Astrocyte of the cerebellum (primary cell): ENCODE results near the gene RELT.

ENCODE experiments used
- DNase-seq: peaks from one replicate; pipeline ENCODE4 v3.0.0-alpha.2; 2011; ENCODE audit warnings: low read depth
- H3K4me3 ChIP-seq: 2 replicates; pipeline ENCODE4 v1.5.1; 2011; ENCODE audit warnings: mild to moderate bottlenecking, low read depth, low read length, moderate library complexity
- in situ Hi-C: cut with HindIII; loops from 2 replicates; pipeline ENCODE4 v1.10.0; 2017; ENCODE audit warnings: low sequenced_read_pairs
- TF ChIP-seq, protein P1 (sequence below): IDR thresholded peaks from 2 replicates; pipeline ENCODE4 v1.5.1; 2012; ENCODE audit warnings: low read length, low read depth, moderate library complexity, mild to moderate bottlenecking; ENCODE audit errors: missing control alignments

RELT gene

DNA sequence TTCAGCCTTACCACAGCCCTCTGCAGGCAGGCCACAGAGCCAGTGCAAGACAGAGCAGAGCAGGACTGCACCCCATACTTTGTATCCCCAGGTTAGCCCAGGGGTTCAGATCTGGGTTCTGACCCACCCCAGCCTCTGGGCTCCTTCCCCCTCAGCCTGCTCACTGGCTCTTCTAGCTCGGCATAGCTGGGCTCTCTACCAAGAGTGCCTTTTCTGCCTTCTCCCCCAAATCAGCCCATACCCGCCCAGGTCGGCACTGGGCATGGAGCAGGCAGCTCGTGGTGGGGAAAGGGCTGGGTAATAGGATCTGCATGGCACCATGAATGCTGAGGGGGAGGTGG lies 8.3 kb downstream of the RELT start:
- no peak overlapping the region for H3K4me3 ChIP-seq
- no peak for DNase-seq
- in situ Hi-C loops: no loop called here
- TF ChIP-seq, protein P1, sequence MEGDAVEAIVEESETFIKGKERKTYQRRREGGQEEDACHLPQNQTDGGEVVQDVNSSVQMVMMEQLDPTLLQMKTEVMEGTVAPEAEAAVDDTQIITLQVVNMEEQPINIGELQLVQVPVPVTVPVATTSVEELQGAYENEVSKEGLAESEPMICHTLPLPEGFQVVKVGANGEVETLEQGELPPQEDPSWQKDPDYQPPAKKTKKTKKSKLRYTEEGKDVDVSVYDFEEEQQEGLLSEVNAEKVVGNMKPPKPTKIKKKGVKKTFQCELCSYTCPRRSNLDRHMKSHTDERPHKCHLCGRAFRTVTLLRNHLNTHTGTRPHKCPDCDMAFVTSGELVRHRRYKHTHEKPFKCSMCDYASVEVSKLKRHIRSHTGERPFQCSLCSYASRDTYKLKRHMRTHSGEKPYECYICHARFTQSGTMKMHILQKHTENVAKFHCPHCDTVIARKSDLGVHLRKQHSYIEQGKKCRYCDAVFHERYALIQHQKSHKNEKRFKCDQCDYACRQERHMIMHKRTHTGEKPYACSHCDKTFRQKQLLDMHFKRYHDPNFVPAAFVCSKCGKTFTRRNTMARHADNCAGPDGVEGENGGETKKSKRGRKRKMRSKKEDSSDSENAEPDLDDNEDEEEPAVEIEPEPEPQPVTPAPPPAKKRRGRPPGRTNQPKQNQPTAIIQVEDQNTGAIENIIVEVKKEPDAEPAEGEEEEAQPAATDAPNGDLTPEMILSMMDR: no peak

DNA sequence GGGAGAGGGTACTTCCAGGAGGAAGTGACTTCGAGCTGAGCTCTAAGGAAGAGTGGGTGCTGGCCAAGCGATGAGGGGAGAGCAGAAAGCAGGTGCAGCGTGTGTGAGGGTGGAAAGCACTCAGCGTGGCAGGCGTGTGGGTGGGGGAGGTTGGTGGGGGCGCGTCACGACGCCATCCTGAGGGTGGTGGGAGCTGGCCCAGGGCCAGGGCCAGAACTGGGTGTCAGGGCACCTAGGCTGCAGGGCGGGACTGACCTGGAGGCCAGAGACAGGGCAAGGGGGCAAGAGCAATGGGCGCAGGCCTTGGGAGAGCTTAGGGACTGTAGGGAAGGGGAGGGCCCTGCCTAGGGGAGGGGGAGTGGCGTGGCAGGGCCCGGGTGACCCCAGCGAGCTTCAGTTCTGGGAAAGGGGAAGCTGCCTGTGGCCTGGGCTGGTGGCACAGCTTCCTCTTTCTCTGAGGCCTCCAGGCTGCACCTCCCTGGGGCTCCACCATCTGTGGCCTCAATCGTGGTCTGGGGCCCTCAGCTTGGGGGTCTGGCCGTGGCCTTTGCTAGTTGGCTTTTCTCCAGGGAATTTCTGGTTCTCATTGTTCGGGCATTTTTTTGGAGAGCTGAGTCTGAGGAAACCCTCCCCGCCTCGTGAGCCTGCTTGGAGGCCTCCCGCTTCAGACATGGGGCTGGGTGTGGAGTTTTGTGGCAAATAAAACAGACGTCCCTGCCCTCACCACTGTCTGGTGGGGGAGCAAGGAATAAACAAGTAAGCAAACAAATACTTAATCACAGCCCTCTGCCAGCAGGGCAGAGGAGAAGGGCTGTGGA lies 8.9 kb downstream of the RELT start:
- in situ Hi-C loops: no loop called here
- no peak overlapping the region for H3K4me3 ChIP-seq
- TF ChIP-seq, protein P1: no peak
- DNase-seq: no peak

DNA sequence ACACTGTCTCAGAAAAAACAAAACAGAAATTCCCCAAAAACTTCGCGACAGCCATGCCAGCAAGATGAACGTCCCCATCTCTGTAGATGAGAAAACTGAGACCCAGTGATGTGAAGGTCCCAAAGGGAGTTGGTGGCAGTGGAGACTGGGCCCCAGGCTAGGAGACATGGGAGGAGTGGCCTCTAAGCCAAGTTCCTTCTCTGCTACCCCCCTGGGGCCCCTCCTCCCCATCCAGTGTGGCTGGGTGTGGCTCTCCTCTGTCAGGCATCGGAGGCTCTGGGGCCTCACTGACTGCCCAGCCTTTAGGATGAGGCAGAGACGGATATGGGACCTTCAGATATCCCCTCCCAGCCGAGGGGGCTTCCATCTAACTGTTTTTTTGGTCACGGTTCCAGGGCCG lies 9.8 kb downstream of the RELT start:
- in situ Hi-C loops: no loop called here
- no peak for DNase-seq
- TF ChIP-seq, protein P1: no peak
- H3K4me3 ChIP-seq: no peak overlapping the region

DNA sequence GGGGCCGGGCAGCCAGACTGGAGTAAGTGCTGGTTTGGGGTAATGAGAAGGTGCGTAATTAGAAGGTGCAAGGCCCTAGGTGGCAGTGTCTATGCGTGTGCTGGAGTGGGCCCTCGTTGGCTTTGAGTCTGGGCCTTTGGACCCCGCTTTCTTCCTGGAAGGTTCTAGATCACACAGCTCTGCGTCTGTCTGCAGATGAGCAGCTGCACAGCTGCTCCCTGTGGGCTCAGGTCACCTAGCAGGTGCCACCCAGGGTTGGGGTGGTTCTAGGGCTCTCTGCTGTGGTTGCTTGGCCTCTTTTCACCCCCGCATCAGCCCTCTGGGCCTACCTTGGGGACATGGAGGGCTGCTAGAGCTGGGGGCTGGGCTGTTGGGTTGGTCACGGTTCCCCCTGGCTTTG lies 10.3 kb downstream of the RELT start:
- TF ChIP-seq, protein P1: no peak
- H3K4me3 ChIP-seq: no peak overlapping the region
- in situ Hi-C loops: no loop called here
- no peak for DNase-seq

DNA sequence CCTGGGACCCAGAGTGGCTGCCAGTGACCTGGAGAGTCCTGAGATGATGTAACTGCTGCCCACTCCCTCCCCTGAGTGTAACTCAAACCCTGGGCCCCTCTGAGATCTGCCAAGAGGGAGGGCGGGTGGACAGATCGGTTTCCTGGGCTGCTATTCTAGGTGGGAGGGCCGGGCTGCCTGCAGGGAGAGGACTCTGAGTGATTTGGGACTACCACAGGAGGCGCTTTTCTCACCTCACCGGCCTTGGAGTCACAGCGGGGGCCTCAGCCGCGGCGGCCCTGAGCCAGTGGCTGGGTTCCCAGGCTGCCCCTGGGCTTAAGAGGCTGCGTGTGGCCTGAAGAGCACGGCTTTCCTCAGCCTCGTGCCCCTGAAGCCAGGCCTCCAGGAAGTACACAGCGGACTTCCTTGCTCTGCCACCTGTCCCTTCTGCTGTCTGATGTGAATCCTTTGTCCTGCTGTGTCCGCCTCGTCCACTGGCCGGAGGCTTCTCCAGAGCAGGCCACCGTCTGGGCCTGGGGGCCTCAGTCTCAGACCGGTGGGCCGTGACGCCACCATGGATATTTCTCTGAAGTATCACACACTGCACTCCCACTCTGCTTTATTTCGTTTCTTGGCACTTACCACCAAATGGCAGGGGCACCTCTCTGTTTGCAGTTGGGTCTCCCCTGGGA lies 11.5 kb downstream of the RELT start:
- H3K4me3 ChIP-seq: no peak overlapping the region
- DNase-seq: no peak
- TF ChIP-seq, protein P1: peak; percentile 15
- in situ Hi-C loops: no loop called here

DNA sequence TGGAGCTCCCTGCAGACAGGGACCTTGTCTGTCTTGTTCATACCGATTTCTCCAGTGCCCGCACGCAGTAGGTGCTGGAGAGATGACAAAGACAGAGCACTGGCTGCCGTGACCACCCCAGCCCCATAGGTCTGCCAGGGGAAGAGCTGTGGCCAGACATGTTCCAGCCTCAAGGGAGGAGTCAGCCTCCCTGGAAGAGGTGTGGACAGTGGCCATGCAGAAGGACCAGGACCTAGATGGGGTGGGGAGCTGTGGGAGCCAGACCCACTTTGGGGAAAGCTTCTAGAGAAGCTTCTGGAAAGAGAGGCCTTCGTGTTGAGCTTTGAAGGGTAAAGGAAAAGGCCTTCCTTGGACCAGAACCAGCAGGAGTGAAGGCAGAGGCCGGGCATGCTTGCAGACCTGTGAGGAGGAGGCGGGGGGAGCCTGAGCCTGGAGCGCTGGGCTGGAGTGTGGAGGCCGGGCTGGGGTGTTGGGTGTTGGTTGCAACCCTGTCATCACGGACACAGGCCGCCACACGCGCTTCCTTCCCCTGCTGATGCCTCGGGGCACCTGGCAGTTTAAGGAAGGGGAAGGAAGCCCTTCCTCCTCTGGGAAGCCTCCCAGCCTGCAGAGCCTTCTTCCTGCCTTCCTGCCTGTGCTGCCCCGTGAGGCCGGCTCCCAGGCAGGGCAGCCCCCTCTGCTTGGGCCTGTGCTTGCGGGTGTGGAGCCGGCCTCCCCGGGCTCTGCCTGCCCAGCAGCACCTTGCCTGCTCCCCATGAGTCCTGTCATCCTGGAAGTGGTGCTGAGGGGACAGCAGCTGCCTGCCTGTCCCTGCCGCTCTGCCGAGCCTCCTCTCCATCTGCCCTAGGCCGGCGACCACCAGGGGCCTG lies 12.3 kb downstream of the RELT start:
- TF ChIP-seq, protein P1: no peak
- in situ Hi-C loops: no loop called here
- no peak for DNase-seq
- H3K4me3 ChIP-seq: no peak overlapping the region
